ENCODE results near the gene METRNL. TPM values are rescaled to one million over a fixed set of nuclear protein-coding genes. Genes with fewer than 3 reads are reported as not detected.

Gene METRNL
- total RNA-seq, 2 experiments from 2014 or later: 16.9 to 23.3 TPM

DNA sequence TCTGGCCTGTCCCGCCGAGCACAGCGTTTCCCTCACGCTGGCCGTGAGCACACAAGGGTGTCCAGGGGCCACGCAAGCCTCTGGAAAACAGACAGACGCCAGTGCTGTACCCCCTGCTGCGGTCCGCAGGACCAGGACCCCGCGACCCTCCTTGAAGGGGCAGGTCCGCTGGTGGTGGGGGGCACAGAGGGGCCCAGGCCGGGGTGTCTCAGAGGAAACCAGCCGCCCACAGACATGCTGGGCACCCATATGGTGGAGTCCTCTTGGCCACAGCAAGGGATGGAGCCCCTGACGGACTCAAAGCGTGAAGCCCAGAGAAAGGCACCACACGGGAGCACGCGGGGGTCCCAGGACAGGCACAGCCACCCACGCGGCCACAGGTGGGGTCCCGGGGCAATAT is 34.4 kb downstream of the METRNL start:
- Histone ChIP-seq H3K4me3 (ENCODE audit: low read depth, low read length, poor library complexity, severe bottlenecking) (no peak overlapping the region), H3K27ac (ENCODE audit: low read depth, low read length, poor library complexity, severe bottlenecking) (no peak overlapping the region), H4K20me1 (ENCODE audit: insufficient read depth, low read length) (no peaks in the 10 kb centered on the region), H3K79me2 (ENCODE audit: insufficient read depth, low read depth, low read length) (no peaks in the 10 kb centered on the region), H3K4me1 (ENCODE audit: insufficient read depth, low read length, poor library complexity, severe bottlenecking) (peaks cover 11% of the 10 kb centered on the region), H3K36me3 (ENCODE audit: insufficient read depth, low read length) (no peaks in the 10 kb centered on the region), H2AFZ (ENCODE audit: low read length) (no peak overlapping the region), H3K4me2 (ENCODE audit: low read length) (no peak overlapping the region), H3K9me2 (ENCODE audit: insufficient read depth, low read length) (no peaks in the 10 kb centered on the region), H3K9me3 (ENCODE audit: low read length) (no peaks in the 10 kb centered on the region)
- intact Hi-C loops (cut with micrococcal nuclease; ENCODE audit: unreplicated experiment): no loop called here
- ChIA-PET CTCF (ENCODE audit: unreplicated experiment) (no interaction called here), POLR2A (no interaction called here)
- DNase-seq (ENCODE audit: low spot score): no peak
- TF ChIP-seq CTCF (conservative IDR thresholded peaks at IDR 0.05; ENCODE audit: low read length): no peak
- TF ChIP-seq EZH2phosphoT487 (IDR thresholded peaks at IDR 0.05; ENCODE audit: borderline replicate concordance, low read depth, low read length): no peak
- BruUV-seq (replicated peaks): no TSS peak

GRCh38 chr17:83114706-83115105 is 35.3 kb downstream of the METRNL start:
- H3K9me3 ChIP-seq (ENCODE audit: low read length): no peaks in the 10 kb centered on the region
- no peak overlapping the region for H3K4me2 ChIP-seq (ENCODE audit: low read length)
- no peaks in the 10 kb centered on the region for H3K9me2 ChIP-seq (ENCODE audit: insufficient read depth, low read length)
- H2AFZ ChIP-seq (ENCODE audit: low read length): no peak overlapping the region
- no peaks in the 10 kb centered on the region for H3K79me2 ChIP-seq (ENCODE audit: insufficient read depth, low read depth, low read length)
- no peaks in the 10 kb centered on the region for H3K36me3 ChIP-seq (ENCODE audit: insufficient read depth, low read length)
- no TSS peak for BruUV-seq (replicated peaks)
- H4K20me1 ChIP-seq (ENCODE audit: insufficient read depth, low read length): no peaks in the 10 kb centered on the region
- peaks cover 20% of the 10 kb centered on the region for H3K4me1 ChIP-seq (ENCODE audit: insufficient read depth, low read length, poor library complexity, severe bottlenecking)
- TF ChIP-seq EZH2phosphoT487 (IDR thresholded peaks at IDR 0.05; ENCODE audit: borderline replicate concordance, low read depth, low read length) (no peak), CTCF (conservative IDR thresholded peaks at IDR 0.05; ENCODE audit: low read length) (no peak)
- ChIA-PET CTCF (ENCODE audit: unreplicated experiment) (no interaction called here), POLR2A (no interaction called here)
- no peak overlapping the region for H3K4me3 ChIP-seq (ENCODE audit: low read depth, low read length, poor library complexity, severe bottlenecking)
- H3K27ac ChIP-seq (ENCODE audit: low read depth, low read length, poor library complexity, severe bottlenecking): no peak overlapping the region
- intact Hi-C loops (cut with micrococcal nuclease; ENCODE audit: unreplicated experiment): loop anchor here (5.0 kb wide), 1 partner anchor 197 kb away; no protein-coding TSS in a partner anchor
- DNase-seq (ENCODE audit: low spot score): no peak

- DNase-seq (ENCODE audit: low spot score): no peak
- Histone ChIP-seq H3K27ac (ENCODE audit: low read depth, low read length, poor library complexity, severe bottlenecking) (no peak overlapping the region), H3K4me3 (ENCODE audit: low read depth, low read length, poor library complexity, severe bottlenecking) (no peak overlapping the region), H3K9me2 (ENCODE audit: insufficient read depth, low read length) (no peaks in the 10 kb centered on the region), H3K36me3 (ENCODE audit: insufficient read depth, low read length) (no peaks in the 10 kb centered on the region), H3K9me3 (ENCODE audit: low read length) (no peaks in the 10 kb centered on the region), H3K4me2 (ENCODE audit: low read length) (no peak overlapping the region), H3K4me1 (ENCODE audit: insufficient read depth, low read length, poor library complexity, severe bottlenecking) (peaks cover 21% of the 10 kb centered on the region), H3K79me2 (ENCODE audit: insufficient read depth, low read depth, low read length) (no peaks in the 10 kb centered on the region), H2AFZ (ENCODE audit: low read length) (no peak overlapping the region), H4K20me1 (ENCODE audit: insufficient read depth, low read length) (no peaks in the 10 kb centered on the region)
- ChIA-PET CTCF (ENCODE audit: unreplicated experiment) (no interaction called here), POLR2A (no interaction called here)
- TF ChIP-seq EZH2phosphoT487 (IDR thresholded peaks at IDR 0.05; ENCODE audit: borderline replicate concordance, low read depth, low read length) (no peak), CTCF (conservative IDR thresholded peaks at IDR 0.05; ENCODE audit: low read length) (no peak)
- intact Hi-C loops (cut with micrococcal nuclease; ENCODE audit: unreplicated experiment): loop anchor here (5.0 kb wide), 1 partner anchor 198 kb away; no protein-coding TSS in a partner anchor
- no TSS peak for BruUV-seq (replicated peaks)
Observed at GRCh38 chr17:83115202-83115651, 35.8 kb downstream of the METRNL start.

Data from OCI-LY7 (cell line).